HG02981 (cell line): ENCODE results near the gene SEMA3G.

Experiments
- ATAC-seq: cut with Tn5 transposase; IDR thresholded peaks from one replicate; pipeline ENCODE4 v1.9.1; 2021; ENCODE audit warnings: mild to moderate bottlenecking, moderate library complexity; ENCODE audit not compliant: unreplicated experiment

Gene SEMA3G

DNA sequence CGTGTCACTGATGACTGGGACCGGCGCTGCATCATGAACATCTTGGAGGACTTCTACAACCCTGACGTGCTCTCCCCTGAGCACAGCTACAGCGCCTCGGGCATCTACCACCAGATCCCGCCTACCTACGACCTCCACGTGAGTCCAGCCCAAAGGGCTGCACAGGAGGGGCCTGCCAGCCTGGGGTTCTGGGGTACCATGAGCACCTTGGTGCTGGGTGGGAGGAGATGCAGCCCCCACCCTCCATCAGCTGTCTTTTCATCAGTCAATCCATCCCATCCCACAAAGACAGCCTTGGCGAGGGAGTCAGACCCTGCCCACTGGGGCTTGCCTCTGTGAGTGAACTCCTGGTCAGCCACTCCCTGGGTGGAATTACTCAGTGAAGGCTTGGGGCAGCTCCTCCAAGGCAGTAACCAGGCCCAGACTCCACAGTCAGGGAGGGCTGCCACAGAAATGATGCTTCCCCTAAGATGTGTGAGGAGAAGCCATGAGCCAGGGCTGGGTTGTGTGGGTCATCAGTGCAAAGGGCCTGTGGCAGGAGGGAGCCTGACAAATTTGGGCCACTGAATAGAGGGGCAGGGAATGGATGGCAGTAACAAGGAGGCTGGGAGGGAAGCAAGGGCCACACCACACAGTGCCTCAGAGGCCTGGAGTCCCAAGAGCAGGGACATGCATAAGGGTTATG is 47.9 kb downstream of the SEMA3G start:
- no peak for ATAC-seq

DNA sequence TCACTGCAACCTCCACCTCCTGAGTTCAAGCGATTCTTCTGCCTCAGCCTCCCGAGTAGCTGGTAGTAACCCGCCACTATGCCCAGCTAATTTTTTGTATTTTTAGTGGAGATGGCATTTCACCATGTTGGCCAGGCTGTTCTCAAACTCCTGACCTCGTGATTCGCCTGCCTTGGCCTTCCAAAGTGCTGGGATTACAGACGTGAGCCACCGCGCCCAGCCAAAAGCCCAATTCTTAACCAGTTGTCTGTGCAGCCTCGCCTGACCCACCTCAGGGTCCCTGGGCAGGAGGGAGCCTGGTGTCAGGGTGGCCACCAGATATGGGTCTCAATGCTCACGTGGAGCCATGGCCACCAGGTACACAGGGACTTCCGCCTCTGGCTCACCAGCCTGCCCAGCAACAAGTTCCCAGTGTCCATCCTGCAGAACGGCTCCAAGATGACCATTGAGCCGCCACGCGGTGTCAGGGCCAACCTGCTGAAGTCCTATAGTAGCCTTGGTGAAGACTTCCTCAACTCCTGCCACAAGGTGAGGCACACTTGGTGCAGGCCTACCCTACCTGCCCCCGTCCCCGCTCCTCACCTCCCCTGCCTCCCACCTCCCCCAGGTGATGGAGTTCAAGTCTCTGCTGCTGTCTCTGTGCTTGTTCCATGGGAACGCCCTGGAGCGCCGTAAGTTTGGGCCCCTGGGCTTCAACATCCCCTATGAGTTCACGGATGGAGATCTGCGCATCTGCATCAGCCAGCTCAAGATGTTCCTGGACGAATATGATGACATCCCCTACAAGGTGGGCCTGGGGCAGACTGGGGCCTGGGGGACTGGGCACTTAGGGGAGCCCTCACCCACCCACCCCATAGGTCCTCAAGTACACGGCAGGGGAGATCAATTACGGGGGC is 48.6 kb downstream of the SEMA3G start:
- ATAC-seq: no peak

DNA sequence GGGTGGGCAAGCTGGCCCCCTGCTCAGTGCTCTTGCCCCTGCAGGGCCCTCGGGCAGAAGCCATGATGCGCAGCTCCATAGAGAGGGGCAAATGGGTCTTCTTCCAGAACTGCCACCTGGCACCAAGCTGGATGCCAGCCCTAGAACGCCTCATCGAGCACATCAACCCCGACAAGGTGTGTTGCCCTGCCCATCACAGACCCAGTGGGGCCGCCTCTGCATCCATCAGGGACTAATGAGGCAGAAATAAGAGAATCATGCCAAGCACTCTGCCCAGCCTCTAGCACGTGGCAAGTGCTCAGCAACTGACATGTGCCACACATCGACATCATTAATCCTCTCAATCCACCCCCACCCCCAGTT is 49.4 kb downstream of the SEMA3G start:
- no peak for ATAC-seq

DNA sequence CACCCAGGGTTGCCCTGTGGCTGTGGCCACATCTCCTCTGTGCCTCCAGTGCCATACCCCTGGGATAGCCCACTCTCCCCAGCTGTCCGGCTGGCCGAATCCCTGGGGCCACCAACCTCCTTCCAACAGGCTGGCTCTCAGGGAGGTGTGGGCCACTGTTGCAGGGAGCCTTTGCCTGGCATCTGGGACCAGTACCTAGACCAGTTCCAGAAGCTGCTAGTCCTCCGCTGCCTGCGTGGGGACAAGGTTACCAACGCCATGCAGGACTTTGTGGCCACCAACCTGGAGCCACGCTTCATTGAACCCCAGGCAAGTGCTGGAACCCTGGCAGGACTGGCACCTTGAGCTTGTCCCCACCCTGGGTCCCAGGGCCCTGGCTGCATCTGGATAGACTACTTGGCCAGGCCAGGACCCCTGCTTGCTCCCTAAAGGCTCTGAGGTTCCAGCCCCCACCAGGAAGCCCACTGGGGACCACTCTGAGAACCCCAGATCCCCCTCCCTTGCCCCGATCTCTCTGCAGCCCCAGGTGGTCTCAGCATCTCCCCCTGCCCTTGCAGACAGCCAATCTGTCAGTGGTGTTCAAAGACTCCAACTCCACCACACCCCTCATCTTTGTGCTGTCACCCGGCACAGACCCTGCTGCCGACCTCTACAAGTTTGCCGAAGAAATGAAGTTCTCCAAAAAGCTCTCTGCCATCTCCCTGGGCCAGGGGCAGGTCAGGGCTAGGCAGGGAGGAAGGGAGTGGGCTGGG is 50.0 kb downstream of the SEMA3G start:
- ATAC-seq: no peak

DNA sequence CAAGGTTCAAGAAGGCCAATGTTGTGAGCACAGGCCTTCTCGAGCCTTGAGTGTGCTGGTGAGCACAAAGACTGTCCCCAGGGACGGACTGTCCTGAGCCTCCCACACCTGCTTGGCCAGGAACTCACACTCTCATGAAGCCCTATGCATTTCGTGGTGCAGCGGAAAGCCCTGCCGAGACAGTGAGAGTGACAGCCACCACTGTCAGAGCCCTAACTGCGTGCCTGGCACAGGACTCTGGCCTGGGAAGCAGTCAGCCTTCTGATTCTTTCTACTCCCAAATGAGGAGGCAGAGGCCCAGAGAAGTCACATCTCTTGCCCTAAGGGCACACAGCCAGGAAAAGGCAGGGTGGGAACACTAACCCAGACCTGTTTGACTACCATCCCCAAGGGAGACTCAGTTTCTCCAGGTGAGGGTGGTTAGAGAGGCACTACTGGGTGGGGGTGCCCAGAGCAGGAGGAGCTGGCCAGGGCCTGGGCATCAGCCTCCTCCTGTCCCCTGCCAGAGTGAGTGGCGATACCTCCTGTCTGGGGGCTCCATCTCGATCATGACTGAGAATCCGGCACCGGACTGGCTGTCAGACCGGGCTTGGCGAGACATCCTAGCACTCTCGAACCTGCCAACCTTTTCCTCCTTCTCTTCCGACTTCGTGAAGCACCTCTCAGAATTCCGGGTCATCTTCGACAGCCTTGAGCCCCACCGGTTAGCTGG is 50.8 kb downstream of the SEMA3G start:
- no peak for ATAC-seq

DNA sequence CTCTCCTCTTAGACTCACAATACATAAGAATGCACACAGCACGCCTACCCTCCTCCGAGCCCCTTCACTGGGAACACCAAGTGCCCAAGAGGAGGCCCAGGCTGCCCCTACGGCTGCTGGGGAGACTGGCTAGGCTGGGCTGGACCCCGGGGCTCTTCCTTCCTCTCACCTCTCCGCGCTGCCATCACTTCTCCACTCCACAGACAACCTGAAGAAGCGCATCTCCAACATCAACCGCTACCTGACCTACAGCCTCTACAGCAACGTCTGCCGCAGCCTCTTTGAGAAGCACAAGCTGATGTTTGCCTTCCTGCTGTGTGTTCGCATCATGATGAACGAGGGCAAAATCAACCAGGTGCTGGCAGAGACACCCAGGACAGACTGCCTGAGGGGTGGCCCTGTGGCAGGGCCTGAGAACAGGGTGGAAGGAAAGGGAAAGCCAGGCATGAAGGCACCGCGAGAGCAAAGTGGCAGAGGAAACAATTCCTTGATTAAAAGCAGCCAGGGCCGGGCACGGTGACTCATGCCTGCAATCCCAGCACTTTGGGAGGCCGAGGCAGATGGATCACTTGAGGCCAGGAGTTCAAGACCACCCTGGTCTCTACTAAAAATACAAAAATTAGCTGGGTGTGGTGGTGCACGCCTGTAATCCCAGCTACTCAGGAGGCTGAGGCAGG is 51.6 kb downstream of the SEMA3G start:
- ATAC-seq: no peak

DNA sequence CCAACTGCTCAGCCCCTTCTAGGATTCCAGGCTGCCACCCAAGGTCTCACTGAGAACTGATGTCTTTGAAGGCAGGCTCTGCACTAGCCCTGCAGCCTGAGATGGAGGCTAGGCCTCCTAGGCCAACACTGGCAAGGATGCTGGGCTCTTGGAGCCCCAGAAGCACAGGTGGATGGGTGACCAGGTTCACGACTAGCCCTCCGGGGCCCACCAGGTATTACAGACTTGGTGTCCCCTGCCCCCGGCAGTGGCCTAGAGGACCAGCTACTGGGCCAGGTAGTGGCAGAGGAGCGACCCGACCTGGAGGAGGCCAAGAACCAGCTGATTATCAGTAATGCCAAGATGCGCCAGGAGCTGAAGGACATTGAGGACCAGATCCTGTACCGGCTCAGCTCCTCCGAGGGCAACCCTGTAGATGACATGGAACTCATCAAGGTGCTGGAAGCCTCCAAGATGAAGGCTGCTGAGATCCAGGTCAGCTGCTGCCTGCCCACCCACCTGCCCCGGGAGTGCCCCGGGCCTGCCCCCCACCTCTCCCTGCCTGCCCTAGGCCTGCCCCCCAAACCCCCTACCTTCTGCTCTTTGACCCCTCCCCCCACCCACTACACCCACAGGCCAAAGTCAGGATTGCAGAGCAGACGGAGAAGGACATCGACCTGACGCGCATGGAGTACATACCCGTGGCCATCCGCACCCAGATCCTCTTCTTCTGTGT is 52.5 kb downstream of the SEMA3G start:
- ATAC-seq: no peak

DNA sequence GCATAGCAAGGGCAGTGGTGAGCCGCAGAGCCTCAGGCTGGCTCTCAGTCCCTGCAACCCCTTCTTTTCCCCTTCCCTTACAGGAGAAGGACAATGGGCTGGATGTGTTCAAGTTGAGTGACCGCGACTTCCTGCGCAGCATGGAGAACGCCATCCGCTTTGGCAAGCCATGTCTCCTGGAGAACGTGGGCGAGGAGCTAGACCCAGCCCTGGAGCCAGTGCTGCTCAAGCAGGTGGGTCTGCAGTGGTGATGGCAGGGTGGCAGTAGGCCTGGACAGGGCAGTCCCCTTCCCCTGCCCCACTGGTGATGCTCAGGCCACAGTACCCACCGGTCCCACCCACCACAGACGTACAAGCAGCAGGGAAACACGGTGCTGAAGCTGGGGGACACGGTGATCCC is 53.8 kb downstream of the SEMA3G start:
- no peak for ATAC-seq

DNA sequence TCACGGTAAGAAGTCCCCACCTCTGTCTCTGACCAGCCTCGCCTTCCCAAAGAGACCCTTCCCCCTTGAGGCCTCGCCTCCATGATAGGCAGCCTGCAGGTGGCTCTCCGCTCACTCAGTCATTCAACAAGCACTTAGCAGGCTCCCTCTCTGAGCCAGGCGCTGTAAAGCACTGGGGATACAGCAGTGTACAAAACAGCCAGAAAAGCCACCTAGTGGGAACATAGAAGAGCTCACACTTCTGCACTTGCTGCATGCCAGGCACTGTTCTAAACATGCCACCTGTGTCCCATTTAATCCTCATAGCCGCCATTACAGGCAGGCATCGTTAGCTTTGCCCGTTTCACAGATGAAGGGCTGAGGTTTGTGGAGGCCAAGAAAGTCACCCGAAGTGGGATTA is 56.0 kb downstream of the SEMA3G start:
- ATAC-seq: no peak

DNA sequence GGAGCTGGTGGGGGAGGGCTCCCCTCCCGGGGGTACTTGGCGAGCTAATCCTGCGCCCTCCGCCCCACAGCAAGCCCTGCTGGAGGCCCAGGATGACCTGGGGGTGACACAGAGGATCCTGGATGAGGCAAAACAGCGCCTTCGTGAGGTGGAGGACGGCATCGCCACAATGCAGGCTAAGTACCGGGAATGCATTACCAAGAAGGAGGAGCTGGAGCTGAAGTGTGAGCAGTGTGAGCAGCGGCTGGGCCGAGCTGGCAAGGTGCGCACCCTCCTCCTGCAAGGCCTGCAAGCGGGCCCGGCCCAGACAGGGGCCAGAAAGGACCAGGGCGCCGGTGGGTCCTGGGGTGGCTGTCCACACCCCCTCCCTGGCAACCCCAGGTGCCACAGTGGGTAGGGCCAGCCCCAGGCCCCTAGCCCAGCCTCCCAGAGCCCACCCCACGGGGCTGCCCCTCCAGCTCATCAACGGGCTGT is 56.5 kb downstream of the SEMA3G start:
- no peak for ATAC-seq

DNA sequence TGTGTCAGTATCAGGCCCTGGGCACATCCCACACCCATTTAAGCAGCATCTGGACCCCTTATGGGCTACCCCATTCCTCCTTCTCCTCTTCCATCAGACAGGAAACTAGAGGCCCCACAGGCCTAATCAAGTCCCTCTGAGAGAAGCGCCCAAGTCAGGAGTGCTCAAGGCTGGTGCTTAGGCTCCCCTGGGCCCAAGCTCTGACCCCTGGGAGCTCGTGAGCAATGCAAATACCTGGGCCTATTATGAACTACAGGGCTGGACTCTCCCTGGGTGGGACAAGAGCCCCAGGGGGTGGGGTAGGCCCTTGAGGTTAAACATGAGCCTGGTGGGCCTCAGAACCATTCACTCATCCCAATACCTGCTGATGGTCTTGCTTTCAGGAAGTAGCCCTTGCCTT is 57.4 kb downstream of the SEMA3G start:
- no peak for ATAC-seq

DNA sequence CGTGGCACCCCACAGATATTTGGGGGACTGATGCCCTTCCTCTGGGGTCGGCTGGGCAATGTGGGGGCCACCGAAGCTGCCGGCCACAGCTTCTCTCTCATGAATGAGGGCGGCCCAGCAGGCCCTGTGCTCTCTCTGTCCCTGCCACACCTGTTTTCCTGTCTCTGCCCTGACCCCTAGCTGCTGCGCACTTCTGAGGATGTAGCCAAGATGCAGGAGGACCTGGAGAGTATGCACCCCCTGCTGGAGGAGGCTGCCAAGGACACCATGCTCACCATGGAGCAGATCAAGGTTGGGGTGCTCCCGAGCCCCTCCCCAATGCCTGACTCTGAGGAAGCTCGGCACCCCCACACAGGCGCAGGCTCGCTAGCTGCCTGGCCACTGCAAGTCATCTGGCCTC is 59.7 kb downstream of the SEMA3G start:
- ATAC-seq: no peak

DNA sequence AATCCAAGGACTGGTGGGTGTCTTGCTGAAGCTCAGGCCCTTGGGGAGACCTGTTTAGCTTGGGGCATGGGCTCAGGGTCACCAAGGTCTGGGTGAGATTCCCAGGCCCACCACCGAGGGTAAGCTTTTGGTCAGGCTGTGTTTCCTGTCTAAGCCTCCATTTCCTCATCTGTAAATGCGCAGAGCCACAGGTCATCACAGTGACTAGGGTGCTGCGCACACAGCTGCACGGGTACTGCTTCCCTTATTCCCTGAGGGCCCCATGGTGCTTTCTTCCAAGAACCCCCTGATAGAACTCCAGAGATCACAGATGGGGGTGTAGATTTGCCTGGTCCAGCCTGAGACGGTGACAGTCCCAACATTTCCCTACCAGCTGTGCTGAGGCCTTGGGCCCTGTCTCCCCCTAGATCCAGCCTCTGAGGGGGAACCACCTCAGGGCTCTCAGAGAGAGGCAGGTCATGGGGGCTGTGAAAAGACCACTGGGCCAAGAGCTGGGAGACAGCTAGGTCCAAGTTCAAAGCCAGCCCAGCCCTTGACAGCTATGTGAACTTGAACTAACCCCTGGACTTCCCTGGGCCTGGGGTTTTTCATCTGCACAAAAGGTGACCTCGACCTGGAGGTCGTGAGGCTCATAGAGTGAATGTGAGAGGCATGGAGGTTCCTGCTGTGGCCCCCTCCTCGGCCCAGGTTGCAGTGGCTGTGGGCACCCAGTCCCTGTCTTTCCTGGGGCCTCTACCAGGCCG is 60.7 kb downstream of the SEMA3G start:
- ATAC-seq: no peak

DNA sequence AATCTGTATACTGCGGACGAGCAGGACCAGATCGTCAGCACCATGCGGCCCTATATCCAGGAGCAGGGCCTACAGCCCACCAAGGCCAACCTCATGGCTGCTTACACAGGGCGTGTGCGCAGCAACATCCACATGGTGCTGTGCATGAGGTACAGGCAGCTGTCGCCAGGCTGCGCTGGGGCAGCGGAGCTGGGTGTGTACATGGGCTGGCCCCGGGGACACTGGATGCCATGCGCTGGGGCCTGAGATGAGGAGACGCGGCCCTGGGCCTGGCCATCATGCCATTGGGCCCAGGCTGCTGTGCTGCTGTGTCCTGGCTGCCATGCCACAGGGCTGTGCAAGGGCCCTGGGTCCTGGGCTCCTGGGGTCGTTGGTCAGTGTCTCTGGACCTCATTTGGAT is 61.5 kb downstream of the SEMA3G start:
- ATAC-seq: no peak
